Activated T-helper 17 cell treated with anti-CD3 and anti-CD28 coated beads, Interleukin-2, amount 50 U/mL, for 72 hours (primary cell): ENCODE measurements around the gene SRSF10. TPM values are rescaled to one million over a fixed set of nuclear protein-coding genes. Genes with fewer than 3 reads are reported as not detected.
"Not testable (repeated sequence)": the region's sequence is repeated elsewhere in the genome, so short reads cannot be mapped to it uniquely, and the experiment has no call there.

Experiments
- ATAC-seq: fragments of 150-1000 bp; cut with Tn5 transposase; replicated peaks from 2 replicates; pipeline ENCODE4 v1.10.0; 2021; ENCODE audit warnings: mild to moderate bottlenecking, moderate library complexity
- H3K27ac Mint-ChIP-seq: one replicate; pipeline ENCODE4 v1.8.0; 2022; ENCODE audit warnings: mixed read lengths
- H3K27me3 Mint-ChIP-seq: one replicate; pipeline ENCODE4 v1.8.0; 2022; ENCODE audit warnings: mixed read lengths
- H3K36me3 Mint-ChIP-seq: one replicate; pipeline ENCODE4 v1.8.0; 2022; ENCODE audit warnings: low read depth, mild to moderate bottlenecking, mixed read lengths
- H3K4me1 Mint-ChIP-seq: one replicate; pipeline ENCODE4 v1.8.0; 2022; ENCODE audit warnings: mixed read lengths
- H3K4me3 Mint-ChIP-seq: one replicate; pipeline ENCODE4 v1.8.0; 2022; ENCODE audit warnings: mild to moderate bottlenecking, mixed read lengths
- H3K9me3 Mint-ChIP-seq: one replicate; pipeline ENCODE4 v1.8.0; 2022; ENCODE audit warnings: mixed read lengths
- total RNA-seq, 2 donors: library from RNA; stranded (reverse); gene quantifications; one replicate each; pipeline ENCODE4 v1.2.3, GENCODE V29; 2022

The SRSF10 gene
- total RNA-seq, 2 donors from 2014 or later = 168 to 199 TPM

DNA sequence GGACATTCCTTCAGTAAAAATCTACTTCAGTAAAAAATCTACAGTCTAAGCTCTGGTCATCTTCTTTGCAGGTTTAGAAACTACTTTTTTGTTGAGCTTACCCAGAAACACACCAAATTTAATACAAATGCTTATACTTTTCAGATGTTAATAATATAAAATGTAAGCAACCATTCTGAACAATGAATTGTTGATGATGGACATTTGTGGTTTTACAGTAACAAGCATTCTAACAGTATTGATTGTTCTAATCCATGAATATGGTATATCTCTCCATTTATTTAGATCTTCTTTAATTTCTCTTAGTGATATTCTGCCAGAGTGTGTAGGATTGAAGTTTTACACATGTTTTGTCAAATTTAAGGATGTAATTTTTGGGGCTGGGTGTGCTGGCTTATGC lies 27.0 kb upstream of the SRSF10 start:
- Mint-ChIP-seq H3K9me3 (no peaks in the 10 kb centered on the region), H3K27ac (no peak overlapping the region), H3K36me3 (no peaks in the 10 kb centered on the region), H3K4me3 (no peak overlapping the region), H3K27me3 (peaks cover 11% of the 10 kb centered on the region), H3K4me1 (no peaks in the 10 kb centered on the region)
- ATAC-seq = no peak

DNA sequence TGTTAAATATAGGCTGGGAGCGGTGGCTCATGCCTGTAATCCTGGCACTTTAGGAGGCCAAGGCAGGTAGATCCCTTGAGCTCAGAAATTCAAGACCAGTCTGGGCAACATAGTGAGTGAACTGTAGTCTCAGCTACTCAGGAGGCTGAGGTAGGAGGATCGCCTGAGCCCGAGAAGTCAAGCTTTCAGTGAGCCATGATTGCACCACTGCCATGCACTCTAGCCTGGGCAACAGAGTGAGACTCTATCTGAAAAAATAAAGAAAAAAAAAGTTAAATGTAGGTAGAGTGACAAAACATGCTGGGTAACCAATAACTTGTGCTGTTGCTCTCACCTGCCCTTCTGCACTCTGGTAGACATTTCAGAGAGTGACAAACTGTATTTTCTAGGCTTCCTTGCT lies 25.0 kb upstream of the SRSF10 start:
- ATAC-seq = no peak
- H3K27ac Mint-ChIP-seq = no peak overlapping the region
- no peaks in the 10 kb centered on the region for H3K4me1 Mint-ChIP-seq

DNA sequence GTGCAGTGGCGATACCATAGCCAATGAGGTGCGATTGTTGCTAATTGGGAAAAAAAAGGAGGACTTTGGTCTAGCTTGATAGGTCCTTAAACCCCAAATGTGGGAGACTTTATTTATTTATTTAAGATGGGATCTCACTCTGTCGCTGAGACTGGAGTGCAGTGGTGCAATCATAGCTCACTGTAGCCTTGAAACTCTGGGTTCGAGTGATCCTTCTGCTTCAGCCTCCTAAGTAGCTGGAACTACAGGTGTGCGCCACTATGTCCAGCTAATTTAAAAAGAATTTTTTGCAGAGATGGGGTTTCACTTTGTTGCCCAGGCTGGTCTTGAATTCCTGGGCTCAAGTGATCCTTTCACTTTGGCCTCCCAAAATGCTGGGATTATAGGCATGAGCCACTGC lies 24.0 kb upstream of the SRSF10 start:
- no peaks in the 10 kb centered on the region for H3K4me1 Mint-ChIP-seq
- no peak for ATAC-seq
- H3K4me3 Mint-ChIP-seq = no peak overlapping the region
- no peaks in the 10 kb centered on the region for H3K9me3 Mint-ChIP-seq
- H3K36me3 Mint-ChIP-seq = no peaks in the 10 kb centered on the region
- H3K27me3 Mint-ChIP-seq = peaks cover 14% of the 10 kb centered on the region
- no peak overlapping the region for H3K27ac Mint-ChIP-seq

More for the DNA sequence above, 25.0 kb upstream of the SRSF10 start:
- Mint-ChIP-seq H3K36me3 (no peaks in the 10 kb centered on the region), H3K4me3 (no peak overlapping the region), H3K9me3 (no peaks in the 10 kb centered on the region), H3K27me3 (peaks cover 14% of the 10 kb centered on the region)

DNA sequence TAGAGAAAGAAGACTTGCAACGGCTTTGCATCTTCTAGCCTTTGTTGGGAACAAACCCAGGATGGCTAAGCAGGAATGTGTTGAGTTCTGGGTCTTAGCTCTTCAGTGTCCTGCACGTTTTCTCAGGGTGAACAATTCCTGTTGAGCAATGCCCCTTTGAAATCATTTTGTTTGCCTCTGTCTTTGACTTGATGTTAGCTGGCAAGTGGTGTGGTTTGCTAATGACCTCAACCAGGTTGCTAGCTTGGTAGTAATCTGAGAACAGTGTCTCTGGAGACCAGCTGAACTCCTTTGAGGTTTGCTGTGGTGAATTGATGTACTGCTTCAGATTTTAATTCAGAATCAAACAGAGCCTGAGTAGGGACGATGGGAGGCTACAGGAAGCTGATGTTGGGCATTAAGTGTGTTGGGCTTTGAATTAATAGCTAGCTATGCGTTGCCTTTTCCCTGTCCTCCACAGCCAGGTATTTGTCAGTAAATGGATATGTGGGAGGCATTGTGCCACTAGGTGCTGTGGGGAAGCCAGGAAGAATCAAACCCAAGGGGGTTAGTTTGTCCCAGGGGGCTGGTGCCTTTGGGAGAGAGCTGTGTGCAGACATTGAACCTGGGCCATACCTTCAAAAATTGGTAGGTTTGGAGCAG lies 23.3 kb upstream of the SRSF10 start:
- no peaks in the 10 kb centered on the region for H3K9me3 Mint-ChIP-seq
- H3K27ac Mint-ChIP-seq = no peak overlapping the region
- no peak for ATAC-seq
- H3K36me3 Mint-ChIP-seq = no peaks in the 10 kb centered on the region
- peaks cover 14% of the 10 kb centered on the region for H3K27me3 Mint-ChIP-seq
- no peaks in the 10 kb centered on the region for H3K4me1 Mint-ChIP-seq
- no peak overlapping the region for H3K4me3 Mint-ChIP-seq

DNA sequence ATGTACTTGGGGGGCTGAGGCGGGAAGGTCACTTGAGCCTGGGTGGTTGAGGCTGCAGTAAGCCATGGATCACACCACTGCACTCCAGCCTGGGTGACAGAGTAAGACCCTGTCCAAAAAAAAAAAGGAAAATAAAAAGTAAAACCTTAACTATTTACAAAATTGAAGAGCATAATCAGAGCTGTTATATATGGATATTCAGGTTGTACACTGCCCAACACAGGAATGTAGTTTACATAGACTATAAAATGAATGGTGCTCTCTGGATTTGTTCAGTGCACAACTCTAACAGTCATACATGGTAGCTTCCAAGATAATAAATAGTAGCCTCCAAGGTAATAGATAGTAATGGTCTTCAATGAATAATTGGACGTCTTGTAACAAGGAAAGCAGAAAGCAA lies 22.6 kb upstream of the SRSF10 start:
- Mint-ChIP-seq H3K36me3 (no peaks in the 10 kb centered on the region), H3K27me3 (peaks cover 14% of the 10 kb centered on the region), H3K27ac (no peak overlapping the region), H3K9me3 (no peaks in the 10 kb centered on the region), H3K4me1 (no peaks in the 10 kb centered on the region), H3K4me3 (no peak overlapping the region)
- no peak for ATAC-seq

DNA sequence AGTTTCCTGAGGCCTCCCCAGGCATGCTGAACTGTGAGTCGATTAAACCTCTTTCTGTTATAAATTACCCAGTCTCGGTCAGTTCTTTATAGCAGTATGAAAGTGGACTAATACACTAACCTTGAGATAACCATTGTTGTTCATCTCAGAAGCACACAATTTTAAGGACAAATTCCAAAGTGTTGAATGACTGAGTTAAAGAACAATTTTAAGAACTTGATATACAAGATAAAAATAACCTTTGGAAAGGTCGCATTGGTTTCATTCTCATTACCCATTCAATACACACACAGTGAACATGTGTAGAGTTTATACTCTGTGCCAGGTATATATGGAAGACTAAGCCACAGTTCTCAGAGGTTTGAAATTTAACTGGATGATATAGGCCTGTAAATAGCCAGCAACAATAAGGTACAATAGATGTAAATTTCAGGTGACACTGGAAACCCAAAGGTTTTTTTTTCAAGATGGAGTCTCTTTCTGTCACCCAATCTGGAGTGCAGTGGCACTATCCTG lies 19.1 kb upstream of the SRSF10 start:
- H3K4me3 Mint-ChIP-seq = no peak overlapping the region
- no peak for ATAC-seq
- peaks cover 10% of the 10 kb centered on the region for H3K27me3 Mint-ChIP-seq
- no peak overlapping the region for H3K27ac Mint-ChIP-seq
- H3K4me1 Mint-ChIP-seq = no peaks in the 10 kb centered on the region
- H3K9me3 Mint-ChIP-seq = no peaks in the 10 kb centered on the region
- no peaks in the 10 kb centered on the region for H3K36me3 Mint-ChIP-seq

DNA sequence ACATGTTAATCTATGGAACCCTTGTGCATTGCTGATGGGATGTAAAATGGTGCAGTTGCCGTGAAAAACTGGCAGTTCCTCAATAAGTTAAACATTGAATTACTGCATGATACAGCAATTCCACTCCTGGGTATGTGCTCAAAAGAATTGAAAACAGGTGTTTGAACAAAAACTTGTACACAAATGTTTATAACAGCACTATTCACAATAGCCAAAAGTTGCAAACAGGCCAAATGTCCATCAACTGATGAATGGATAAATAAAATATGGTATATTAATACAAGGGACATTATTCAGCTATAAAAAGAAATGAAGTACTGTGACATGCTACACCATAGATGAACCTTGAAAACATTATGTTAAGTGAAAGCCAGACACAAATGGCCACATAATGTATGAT lies 17.7 kb upstream of the SRSF10 start:
- H3K27ac Mint-ChIP-seq = no peak overlapping the region
- ATAC-seq = no peak
- H3K4me3 Mint-ChIP-seq = no peak overlapping the region
- no peaks in the 10 kb centered on the region for H3K9me3 Mint-ChIP-seq
- peaks cover 3% of the 10 kb centered on the region for H3K27me3 Mint-ChIP-seq
- H3K4me1 Mint-ChIP-seq = no peaks in the 10 kb centered on the region
- no peaks in the 10 kb centered on the region for H3K36me3 Mint-ChIP-seq

DNA sequence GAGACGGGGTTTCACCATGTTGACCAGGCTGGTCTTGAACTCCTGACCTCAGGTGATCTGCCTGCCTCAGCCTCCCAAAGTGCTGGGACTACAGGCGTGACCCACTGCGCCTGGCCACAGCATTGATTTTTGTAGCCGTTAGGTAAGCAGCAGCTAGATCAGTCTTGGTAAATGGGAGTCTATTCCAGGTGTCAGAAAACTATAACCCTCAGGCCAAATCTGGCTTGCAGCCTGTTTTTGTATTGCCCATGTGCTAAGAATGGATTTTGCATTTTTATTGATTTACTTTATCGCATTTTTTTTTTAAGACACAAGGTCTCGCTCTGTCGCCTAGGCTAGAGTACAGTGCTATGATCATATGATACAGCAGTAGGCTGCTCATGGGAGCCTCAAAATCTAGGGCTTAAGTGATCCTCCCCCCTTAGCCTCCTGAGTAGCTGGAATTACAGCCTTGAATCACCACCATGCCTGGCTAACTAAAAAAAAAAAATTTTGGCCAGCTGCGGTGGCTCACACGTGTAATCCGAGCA lies 16.6 kb upstream of the SRSF10 start:
- ATAC-seq = no peak
- H3K9me3 Mint-ChIP-seq = no peaks in the 10 kb centered on the region
- no peak overlapping the region for H3K4me3 Mint-ChIP-seq
- H3K27me3 Mint-ChIP-seq = peaks cover 1% of the 10 kb centered on the region
- H3K36me3 Mint-ChIP-seq = no peaks in the 10 kb centered on the region
- H3K4me1 Mint-ChIP-seq = no peaks in the 10 kb centered on the region
- H3K27ac Mint-ChIP-seq = no peak overlapping the region

DNA sequence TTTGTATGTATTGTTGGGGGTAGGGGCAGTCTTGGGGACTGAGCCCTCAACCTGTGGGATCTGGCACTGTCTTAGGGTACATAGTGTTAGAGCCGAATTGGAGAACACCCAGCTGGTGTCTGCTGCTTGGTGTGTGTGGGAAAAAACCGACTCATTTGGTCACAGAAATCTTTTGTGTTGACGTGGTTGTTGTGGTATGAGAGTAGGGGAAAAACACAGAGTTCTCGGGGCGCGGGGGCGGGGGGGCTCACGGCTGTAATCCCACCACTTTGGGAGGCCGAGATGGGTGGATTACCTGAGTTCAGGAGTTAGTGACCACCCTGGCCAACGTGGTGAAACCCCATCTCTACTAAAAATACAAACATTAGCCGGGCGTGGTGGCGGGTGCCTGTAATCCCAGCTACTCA lies 15.3 kb upstream of the SRSF10 start:
- H3K36me3 Mint-ChIP-seq = no peaks in the 10 kb centered on the region
- no peaks in the 10 kb centered on the region for H3K27me3 Mint-ChIP-seq
- no peak overlapping the region for H3K4me3 Mint-ChIP-seq
- H3K4me1 Mint-ChIP-seq = no peaks in the 10 kb centered on the region
- no peaks in the 10 kb centered on the region for H3K9me3 Mint-ChIP-seq
- ATAC-seq = peak; percentile 59
- peak overlapping the region; percentile 61 for H3K27ac Mint-ChIP-seq

DNA sequence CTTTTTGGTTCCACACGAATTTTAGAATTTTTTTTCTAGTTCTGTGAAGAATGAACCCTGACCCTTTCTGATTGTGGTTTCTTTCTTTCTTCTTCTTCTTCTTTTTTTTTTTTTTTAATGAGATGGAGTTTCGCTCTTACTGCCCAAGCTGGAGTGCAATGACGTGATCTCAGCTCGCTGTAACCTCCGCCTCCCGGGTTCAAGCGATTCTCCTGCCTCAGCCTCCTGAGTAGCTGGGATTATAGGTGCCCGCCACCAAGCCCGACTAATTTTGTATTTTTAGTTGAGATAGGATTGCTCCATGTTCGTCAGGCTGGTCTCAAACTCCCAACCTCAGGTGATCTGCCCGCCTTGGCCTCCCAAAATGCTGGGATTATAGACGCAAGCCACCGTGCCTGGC lies 11.9 kb upstream of the SRSF10 start:
- H3K27me3 Mint-ChIP-seq, H3K27ac Mint-ChIP-seq: not testable (repeated sequence)

DNA sequence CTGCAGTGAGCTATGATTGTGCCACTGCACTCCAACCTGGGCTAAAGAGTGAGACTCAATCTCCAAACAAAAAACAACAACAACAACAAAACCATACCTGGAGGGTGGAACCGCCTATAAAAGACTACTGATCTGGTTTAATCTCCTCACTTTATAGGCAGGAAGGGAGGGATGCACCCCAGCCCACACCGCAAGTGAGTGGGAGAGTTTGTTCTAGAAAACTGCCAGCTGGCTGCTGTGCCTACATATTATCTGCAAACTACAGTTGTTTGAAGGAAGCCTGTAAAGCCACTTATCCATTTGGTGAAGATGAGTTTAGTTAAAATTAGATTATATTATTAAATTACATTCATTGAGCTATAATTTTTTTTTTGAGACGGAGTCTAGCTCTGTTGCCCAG lies 9.1 kb upstream of the SRSF10 start:
- Mint-ChIP-seq H3K36me3 (no peaks in the 10 kb centered on the region), H3K27ac (no peak overlapping the region), H3K9me3 (no peaks in the 10 kb centered on the region)

More for the DNA sequence above, 11.9 kb upstream of the SRSF10 start:
- not testable (repeated sequence) for ATAC-seq, H3K9me3 Mint-ChIP-seq, H3K36me3 Mint-ChIP-seq, H3K4me3 Mint-ChIP-seq, H3K4me1 Mint-ChIP-seq

DNA sequence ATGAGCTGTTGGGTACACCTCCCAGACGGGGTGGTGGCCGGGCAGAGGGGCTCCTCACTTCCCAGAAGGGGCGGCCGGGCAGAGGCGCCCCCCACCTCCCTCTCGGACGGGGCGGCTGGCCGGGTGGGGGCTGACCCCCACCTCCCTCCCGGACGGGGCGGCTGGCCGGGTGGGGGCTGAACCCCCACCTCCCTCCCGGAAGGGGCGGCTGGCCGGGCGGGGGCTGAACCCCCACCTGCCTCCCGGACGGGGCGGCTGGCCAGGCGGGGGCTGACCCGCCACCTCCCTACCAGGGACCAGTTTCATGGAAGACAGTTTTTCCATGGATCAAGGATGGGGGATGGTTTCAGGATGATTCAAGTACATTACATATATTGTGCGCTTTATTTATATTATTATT lies 6.9 kb upstream of the SRSF10 start:
- not testable (repeated sequence) for ATAC-seq, H3K4me1 Mint-ChIP-seq, H3K27me3 Mint-ChIP-seq, H3K4me3 Mint-ChIP-seq, H3K36me3 Mint-ChIP-seq, H3K9me3 Mint-ChIP-seq, H3K27ac Mint-ChIP-seq

More for the DNA sequence above, 9.1 kb upstream of the SRSF10 start:
- H3K4me3 Mint-ChIP-seq = no peak overlapping the region
- H3K4me1 Mint-ChIP-seq = no peaks in the 10 kb centered on the region
- H3K27me3 Mint-ChIP-seq = no peaks in the 10 kb centered on the region
- ATAC-seq = no peak

DNA sequence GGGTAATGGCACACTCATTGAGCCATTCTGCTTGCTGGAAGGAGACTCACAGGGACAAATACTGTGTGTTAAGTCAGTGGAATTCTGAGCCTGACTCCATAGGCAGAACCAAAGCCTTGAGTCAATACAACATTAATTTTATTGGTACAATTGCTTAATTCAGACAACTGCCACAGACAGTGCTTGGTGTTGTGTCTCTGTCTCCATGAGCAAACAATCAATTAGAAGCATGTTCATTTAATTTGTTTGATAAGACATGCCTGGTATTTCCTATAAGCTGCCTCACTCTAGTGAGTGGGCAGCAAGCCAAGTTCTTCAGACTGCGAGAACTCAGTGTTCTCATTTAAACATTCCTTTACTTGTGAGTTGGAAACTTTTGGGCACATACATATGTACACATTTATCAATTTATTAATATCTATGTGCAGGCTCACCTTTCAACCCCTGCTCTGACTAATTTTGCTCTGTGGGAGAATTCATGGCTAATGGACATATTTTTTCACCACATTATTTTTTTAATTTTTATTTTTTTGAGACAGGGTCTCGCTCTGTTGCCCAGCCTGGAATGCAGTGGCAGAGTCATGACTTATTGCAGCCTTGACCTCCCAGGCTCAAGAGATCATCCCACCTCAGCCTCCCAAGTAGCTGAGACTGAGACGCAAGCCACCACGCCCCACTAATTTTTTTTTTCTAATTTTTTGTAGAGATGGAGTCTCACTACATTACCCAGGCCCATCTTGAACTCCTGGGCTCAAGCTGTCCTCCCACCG lies 4.5 kb upstream of the SRSF10 start:
- H3K4me3 Mint-ChIP-seq = no peak overlapping the region
- H3K36me3 Mint-ChIP-seq = peaks cover 11% of the 10 kb centered on the region
- no peaks in the 10 kb centered on the region for H3K9me3 Mint-ChIP-seq
- no peak overlapping the region for H3K27ac Mint-ChIP-seq
- H3K27me3 Mint-ChIP-seq = no peaks in the 10 kb centered on the region
- ATAC-seq = no peak
- peaks cover 9% of the 10 kb centered on the region for H3K4me1 Mint-ChIP-seq

DNA sequence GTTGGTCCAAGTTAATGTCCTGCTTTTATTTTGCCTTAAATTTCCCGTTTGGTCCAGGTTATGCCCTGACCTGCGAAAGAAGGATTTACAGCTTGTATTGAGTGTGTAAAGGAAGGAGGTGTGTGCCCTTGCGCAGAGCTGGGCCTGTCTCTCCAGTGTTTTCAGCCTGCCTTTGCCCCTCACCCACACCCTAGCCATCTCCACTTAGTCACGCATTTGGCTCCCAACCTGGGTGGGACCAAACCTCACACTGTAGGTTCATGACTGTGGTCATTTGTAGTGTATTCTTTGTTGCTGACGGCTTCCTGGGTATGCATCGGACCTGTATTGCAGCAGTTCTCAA lies 572 bp upstream of the SRSF10 start:
- H3K27ac Mint-ChIP-seq = peak overlapping the region; percentile 94
- H3K27me3 Mint-ChIP-seq = no peaks in the 10 kb centered on the region
- peaks cover 50% of the 10 kb centered on the region for H3K36me3 Mint-ChIP-seq
- ATAC-seq = peak; percentile 57
- H3K4me3 Mint-ChIP-seq = peak overlapping the region; percentile 96
- peaks cover 31% of the 10 kb centered on the region for H3K4me1 Mint-ChIP-seq
- no peaks in the 10 kb centered on the region for H3K9me3 Mint-ChIP-seq

DNA sequence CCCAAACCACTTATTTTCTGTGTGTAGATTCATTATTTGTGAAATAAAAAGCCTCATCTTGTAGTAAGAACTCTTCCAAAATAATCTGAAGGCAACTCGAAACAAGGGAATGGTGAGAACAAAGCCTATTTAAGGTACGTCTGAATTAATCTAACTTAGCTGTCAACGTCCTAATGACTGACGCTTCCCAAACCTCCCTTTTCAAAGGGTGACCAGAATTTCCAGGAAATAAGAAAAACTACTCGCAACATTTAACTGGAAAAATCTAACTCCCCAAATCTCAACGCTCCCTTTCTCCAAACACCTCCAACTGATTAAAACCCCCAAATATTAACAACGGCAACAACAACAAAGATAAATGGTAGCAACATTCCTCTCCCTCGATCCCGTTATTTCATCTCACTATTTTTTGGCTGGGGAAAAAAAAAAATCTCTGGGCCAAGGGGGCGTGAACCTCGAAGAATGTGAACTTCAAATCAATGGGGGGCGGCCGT lies 693 bp downstream of the SRSF10 start:
- ATAC-seq = no peak
- Mint-ChIP-seq H3K4me3 (peak overlapping the region; percentile 96), H3K9me3 (no peaks in the 10 kb centered on the region), H3K27ac (peak overlapping the region; percentile 94), H3K27me3 (no peaks in the 10 kb centered on the region), H3K4me1 (peaks cover 35% of the 10 kb centered on the region), H3K36me3 (peaks cover 62% of the 10 kb centered on the region)
